Inflammatory macrophage (primary cell): Measurements from ENCODE around the gene HERC2.

Source experiments
- DNase-seq, 2 donors: peaks; one replicate each; pipeline ENCODE4 v3.0.0-alpha.2; 2020 to 2022

HERC2 gene

DNA sequence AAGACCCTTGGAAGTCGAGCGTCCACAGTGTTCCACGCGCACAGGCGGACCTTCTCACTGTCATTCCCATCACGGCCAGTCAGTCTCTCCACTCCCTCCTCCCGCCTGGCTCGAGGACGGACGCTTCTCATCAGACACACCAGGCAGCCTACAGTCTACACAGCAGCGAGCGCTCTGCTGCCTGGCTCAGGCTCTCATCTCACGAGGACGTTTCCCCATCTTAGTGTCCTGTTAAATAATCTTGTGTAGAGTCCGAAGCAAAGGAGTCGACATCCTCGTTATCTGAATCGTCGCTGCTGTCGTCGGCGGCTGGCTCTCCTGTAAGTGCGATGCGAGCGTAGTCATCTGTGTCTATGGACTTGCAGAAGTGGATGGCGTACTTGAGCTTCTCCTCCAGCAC lies 210.4 kb downstream of the HERC2 start:
- no peak for DNase-seq

GRCh38 chr15:28110481-28110881 lies 211.5 kb downstream of the HERC2 start:
- no peak for DNase-seq

DNA sequence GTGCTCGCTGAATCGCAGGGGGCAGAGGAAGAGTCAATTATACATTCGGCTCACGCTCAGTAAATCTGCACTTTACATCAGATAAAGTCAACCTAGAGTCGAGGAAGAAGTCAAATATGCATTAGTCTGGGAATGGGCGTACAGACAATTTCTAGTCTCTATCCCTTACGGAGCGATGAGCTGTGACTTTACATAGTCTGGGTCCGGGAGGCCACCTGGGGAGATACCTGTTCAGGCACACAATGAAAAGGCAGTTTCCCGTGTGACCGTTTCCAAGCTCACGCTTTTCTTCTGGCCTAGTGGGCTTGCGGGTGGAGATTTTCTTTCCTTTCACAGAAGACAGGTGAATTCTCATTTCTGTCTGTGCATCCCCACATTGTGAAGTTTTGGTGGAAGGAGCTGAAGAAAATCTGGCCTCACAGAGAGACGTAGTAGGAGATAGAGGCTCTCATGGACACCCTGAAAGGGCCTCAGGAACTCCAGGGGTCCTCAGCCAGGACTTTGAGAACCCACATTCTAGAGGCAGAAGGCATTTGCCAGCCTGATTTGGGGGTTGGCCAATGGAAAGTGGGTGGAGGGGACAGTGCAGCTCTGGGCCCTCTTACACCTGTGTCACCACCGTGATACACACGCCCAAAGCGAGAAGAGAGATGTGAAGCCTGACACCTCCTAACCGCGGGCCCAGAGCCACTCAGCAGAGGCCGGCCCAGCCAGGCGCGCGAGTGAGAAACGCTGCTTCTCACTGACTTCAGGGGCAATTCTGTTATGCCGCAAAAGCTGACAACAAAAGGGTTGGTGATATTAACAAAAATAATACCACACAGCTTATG lies 212.1 kb downstream of the HERC2 start:
- no peak for DNase-seq

- DNase-seq: no peak
These were observed 214.1 kb downstream of the HERC2 start for GRCh38 chr15:28107904-28108275.

DNA sequence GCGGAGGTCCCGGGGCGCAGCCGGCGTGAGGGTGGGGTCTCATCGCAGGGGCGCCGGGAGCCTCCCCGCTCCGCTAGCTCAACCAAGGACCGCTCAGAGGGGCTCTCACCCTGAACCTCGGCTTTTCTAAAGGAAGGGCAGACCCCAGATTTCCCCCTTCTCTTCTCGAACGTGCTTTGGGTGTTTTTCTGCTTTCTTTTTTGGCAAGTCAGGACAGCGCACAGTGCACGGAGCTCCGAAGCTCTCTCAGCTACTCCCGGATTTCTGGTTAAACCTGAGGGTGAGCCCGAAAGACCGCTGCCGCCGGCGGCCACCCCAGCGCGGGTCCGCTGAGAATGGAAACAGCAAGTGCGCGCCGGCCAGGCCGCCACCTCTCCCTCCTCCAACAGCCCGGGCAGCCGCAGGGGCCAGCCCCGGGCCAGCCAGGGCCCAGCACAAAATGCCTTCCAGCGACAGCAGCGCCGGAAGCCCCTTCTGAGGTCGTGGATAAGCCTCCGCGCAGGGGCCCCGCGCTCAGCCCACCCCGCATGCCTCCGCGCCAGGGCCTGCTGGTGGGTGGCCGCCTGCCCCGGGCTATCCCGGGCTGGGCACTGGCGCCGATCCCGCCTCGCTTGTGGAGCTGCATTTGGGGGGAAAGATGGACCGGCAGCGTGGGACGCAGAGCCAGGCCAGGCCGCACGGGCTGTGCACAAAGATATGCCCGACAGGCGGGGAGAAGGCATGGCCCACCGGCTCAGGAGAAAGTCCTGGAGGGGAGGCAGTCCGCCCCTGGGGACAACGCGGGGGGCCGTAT lies 214.7 kb downstream of the HERC2 start:
- no peak for DNase-seq

- DNase-seq: no peak
These were observed 215.5 kb downstream of the HERC2 start for GRCh38 chr15:28106294-28107110.

- no peak for DNase-seq
These were observed 216.2 kb downstream of the HERC2 start for GRCh38 chr15:28105793-28106192.

DNA sequence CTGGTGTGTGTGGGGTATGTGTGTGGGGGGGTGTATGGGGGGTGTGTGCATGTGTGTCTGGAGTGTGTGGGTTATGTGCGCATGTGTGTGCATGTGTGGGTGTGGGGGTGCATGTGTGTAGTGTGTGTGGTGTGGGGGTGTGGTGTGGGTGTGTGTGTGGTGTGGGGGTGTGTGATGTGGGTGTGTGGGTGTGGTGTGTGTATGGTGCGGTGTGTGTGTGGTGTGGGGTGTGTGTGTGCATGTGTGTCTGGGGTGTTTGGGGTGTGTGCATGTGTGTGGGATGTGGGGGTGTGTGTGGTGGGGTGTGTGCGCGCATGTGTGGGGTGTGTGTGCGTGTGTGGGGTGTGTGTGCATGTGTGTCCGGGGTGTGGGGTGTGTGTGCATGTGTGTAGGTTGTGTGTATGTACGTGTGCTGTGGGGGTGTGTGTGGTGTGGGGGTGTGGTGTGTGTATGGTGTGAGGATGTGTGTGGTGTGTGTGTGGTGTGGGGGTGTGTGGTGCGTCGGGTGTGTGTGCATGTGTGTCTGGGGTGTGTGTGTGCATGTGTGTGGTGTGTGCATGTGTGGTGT lies 216.7 kb downstream of the HERC2 start:
- no peak for DNase-seq

DNA sequence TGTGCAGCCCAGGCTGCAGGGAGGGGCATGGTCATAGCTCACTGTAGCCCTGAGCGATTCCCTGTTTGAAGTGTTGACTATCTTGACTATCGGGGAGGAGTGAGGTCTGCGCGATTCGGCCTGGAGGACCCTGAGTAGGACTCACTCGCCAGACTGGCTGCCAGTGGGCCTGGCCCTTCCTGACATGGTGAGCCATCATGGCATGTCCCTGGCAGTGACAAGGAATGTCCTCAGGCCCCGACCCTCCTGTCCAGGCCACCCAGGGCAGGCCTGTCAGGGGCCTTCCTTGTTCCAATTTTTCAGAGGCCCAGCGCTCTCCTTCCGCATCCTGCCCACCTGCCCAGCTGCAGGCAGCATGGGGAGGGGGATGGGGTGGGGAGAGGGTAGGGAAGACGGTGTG lies 217.7 kb downstream of the HERC2 start:
- DNase-seq: no peak

DNA sequence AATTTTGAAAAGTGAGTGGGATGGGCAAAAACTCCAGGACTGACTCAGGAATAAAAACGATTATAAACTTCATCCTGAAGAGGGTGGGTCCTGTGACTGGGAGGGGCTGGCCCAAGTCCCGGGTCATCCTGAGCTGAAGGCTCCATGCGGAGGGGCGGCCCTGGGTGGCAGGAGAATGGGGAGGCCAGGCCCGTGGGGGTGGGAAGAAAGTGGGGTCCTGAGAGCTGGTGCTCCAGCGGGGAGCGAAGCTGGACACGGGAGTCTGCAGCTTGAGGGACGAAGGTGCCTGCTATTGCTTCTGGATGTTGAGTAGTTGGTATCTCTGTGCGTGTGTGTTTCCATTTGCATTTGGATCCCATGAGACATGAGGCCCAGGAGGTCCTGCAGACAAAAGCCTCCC lies 218.1 kb downstream of the HERC2 start:
- DNase-seq: no peak

DNA sequence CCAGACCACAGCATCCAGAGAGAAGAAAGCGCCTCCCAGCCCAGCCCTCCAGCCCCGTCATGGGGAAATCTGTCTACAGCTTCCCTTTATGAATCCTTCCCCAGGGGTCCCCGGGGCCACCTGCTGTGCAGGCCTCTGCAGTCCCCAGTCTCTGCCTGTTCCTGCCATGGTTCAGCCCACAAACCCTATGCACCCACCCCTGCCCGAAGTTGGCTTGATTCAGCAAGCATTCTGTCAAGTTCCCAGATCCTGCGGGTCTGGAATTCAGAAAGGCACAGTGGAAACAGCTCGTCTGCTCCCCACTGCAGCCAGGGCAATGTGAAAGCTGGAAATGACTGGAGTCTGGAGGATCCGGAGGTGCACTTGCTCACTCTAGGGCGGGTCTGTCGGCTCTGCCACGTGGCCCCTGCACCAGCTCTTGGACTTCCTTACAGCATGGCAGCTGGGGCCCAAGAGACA lies 220.0 kb downstream of the HERC2 start:
- no peak for DNase-seq

DNA sequence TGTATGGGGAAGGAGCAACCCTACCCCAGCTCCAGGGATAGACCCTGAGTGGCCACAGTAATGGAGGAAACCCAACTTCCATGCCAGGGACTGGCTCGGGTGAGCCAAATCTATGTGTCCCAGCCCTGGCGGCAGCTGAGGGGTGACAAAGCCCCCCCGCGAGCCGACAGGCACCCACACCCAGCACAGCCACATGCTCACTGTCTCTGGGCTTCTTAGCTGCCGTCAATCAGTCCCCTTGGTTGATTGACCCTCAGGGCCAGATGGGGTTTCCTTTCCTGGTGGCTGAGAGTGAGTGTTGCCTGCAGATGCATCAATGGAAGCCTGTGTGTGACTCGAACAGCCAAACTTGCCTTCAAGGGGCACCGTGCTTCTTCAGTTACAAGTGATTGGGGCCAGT lies 220.8 kb downstream of the HERC2 start:
- no peak for DNase-seq

DNA sequence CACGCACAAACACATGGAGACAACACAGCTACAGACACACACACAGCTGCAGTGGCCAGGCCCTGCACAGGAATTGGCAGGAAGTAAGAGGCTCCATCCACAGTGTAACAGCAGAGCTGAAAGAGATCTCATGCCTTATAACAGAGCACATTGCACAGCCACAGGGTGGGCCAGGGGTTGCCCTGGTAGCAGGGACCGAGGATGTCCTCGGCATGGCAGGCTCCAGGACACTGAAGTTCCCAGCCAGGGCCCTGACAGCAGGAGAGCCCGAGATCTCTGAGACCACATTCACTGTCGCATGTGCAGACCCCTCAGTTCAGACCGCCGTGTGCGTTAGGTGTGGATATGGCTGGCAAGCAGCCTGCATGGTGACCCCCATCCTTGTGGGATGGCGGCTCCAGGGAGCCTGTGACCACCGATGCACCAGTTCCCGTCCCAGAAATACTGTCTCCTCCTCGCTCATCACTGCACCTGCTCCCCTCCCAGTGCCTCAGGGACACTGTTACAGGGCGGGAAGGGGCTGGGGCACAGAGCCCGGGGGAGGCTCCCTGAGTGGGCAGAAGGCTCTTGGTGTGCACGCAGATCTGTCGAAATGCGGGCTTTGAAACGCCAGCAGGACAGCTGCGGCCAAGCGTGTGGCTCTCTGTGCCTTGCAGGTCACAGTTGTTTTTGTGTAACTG lies 221.3 kb downstream of the HERC2 start:
- no peak for DNase-seq

GRCh38 chr15:28099555-28100140 lies 222.3 kb downstream of the HERC2 start:
- DNase-seq: no peak

DNA sequence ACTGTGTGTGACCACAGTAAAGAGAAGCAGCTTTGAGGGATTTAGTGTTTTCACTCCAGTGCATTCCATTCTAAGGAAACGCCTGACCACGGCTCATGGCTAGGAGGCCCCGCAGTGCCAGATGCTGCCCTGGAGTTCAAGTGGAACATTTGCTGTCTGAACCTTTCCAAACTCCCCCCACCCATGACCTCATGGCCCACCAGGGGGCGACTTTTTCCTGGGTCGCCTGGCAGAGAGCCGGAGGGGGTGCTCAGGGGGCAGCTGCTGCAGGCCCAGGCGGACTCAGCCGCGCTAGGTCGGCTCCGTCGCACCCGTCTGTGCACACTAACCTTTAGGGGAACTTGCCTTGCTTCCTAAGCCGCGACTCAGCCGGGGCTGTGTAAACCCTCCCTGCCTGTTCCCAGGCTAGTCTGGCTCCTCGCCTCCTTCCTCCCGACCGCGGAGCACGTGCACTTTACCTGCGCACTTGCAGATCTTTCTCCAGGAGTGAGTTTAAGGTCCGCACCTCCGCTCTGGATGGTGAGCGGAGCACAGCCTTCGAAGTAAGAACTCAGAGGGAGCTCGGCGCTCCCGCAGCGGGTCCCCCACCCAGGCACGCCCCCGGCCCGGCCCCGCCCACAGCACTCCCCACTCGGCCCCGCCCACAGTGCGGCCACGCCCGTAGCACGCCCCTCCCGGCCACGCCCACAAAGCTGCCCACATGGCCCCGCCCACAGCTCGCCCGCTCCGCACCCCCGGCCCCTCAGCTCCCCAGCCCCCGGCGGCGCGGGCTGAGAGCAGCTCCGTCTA lies 223.0 kb downstream of the HERC2 start, which contains the start of gene OCA2:
TSS of gene OCA2 (minus strand) at position 550 of the 789 bp plus-strand sequence. CDS start 17,441 bp downstream, outside the sequence.
- peak; percentile 10 to 28 for DNase-seq

DNA sequence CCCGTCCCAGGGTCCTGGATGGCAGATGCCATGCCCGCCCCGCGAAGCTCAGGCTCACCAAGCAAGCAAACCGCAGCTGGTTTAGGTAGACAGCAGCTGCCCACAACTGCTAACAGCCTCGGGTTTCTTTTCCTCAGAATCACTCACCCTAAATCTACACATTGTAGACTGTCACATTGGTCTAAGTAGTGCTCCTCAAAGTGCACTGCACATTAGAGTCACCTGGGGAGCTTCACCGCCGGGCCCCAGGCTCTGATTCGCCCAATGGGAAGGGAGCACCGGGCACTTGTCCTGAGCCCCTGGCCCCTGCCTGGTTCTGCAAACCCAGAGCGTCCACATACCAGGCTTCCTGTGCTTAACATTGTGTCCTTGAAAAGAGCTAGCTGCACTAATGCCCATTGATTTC lies 223.6 kb downstream of the HERC2 start:
- no peak for DNase-seq

GRCh38 chr15:28097656-28098359 lies 224.2 kb downstream of the HERC2 start:
- no peak for DNase-seq

DNA sequence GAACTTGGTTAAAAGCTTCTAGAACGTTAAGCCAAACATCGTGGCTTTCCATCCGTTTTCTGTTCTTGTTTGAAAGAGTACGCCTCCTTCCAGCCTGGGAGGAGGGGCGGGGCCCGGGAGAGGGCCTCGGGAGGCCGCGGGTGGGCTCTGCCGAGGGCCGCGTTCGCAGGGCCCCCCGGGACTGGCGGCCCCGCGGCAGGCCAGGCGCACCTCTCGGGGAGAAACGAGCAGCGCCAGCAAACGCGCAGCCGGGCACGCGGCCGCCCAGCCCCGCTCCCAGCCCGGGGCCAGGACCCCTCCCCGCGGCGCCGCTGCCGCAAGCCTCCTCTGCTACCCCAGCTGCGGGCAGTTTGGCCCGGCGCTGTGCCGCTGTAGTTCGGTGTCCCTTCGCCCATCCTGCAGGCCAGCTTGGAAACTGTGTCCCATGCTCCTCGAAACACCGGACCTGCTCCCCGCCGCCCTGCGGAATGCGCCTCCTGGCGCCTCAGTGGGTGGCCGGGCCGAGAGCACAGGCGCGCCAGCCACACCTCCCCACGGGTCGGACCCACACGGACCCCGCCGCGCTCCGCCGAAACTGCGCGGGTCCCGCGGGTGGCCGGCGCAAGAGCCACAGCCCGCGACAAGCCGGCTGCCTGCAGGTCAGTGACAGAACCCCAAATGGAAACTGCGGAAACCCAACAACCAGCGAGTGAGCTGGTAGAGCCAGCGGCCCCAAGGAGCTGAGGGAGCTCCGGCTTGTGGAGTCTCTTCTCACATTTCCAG lies 225.1 kb downstream of the HERC2 start:
- DNase-seq: no peak

DNA sequence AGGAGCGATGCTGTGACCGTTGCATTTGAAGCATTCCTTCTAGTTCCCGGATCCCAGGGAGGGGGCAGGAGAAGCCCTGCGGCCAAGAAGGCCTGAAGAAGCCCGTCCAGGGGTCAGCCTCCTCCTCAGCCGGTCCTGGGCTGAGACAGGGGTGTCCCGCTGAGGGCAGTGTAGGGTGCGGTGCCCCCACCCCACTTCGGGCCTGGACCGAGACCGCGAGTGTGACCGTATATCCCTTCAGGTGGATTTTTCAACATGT lies 225.6 kb downstream of the HERC2 start:
- DNase-seq: no peak
